Measurements from ENCODE around the gene NQO2.
"Not testable (repeated sequence)": the region's sequence is repeated elsewhere in the genome, so short reads cannot be mapped to it uniquely, and the experiment has no call there.

NQO2 gene

GRCh38 chr6:3053231-3053508 lies 53.5 kb downstream of the NQO2 start:
- Histone ChIP-seq H3K4me3 (ENCODE audit: low read depth in 1 of 5, low read length in 5 of 5) (peak overlapping the region; percentile 56 to 70 (median 66)), H3K27ac (ENCODE audit: low read depth, low read length) (peak overlapping the region; percentile 72), H3K9me3 (ENCODE audit: control insufficient read depth in 5 of 5, low read length in 5 of 5) (no peaks in the 10 kb centered on the region), H3K27me3 (ENCODE audit: control insufficient read depth in 5 of 5, insufficient read depth in 4 of 5, low read length in 5 of 5) (no peaks in the 10 kb centered on the region), H3K36me3 (ENCODE audit: control insufficient read depth in 5 of 5, insufficient read depth in 5 of 5, low read length in 5 of 5) (no peaks in the 10 kb centered on the region), H3K4me1 (ENCODE audit: control insufficient read depth in 5 of 5, insufficient read depth in 5 of 5, low read length in 5 of 5) (peaks cover 3 to 37% (median 21%) of the 10 kb centered on the region in 5 donors), H3K9ac (ENCODE audit: low read length in 5 of 5) (peak overlapping the region in 4 of 5 donors; percentile 16 to 68 (median 35))

- Histone ChIP-seq H3K9ac (ENCODE audit: low read length in 5 of 5) (peak overlapping the region in 1 of 5 donors; percentile 63), H3K4me1 (ENCODE audit: control insufficient read depth in 5 of 5, insufficient read depth in 5 of 5, low read length in 5 of 5) (peaks cover 3 to 37% (median 21%) of the 10 kb centered on the region in 5 donors), H3K27ac (ENCODE audit: low read depth, low read length) (peak overlapping the region; percentile 72), H3K4me3 (ENCODE audit: low read depth in 1 of 5, low read length in 5 of 5) (peak overlapping the region; percentile 56 to 69 (median 66))
- H3K27me3 ChIP-seq (ENCODE audit: control insufficient read depth in 5 of 5, insufficient read depth in 4 of 5, low read length in 5 of 5); H3K9me3 ChIP-seq (ENCODE audit: control insufficient read depth in 5 of 5, low read length in 5 of 5); H3K36me3 ChIP-seq (ENCODE audit: control insufficient read depth in 5 of 5, insufficient read depth in 5 of 5, low read length in 5 of 5): not testable (repeated sequence)
Measured at GRCh38 chr6:3054229-3055157, 54.8 kb downstream of the NQO2 start.

GRCh38 chr6:3055158-3055499 lies 55.4 kb downstream of the NQO2 start:
- H3K4me1 ChIP-seq (ENCODE audit: control insufficient read depth in 5 of 5, insufficient read depth in 5 of 5, low read length in 5 of 5), result peaks cover 3 to 37% (median 21%) of the 10 kb centered on the region in 5 donors
- H3K27me3 ChIP-seq (ENCODE audit: control insufficient read depth in 5 of 5, insufficient read depth in 4 of 5, low read length in 5 of 5); H3K9me3 ChIP-seq (ENCODE audit: control insufficient read depth in 5 of 5, low read length in 5 of 5); H3K9ac ChIP-seq (ENCODE audit: low read length in 5 of 5); H3K36me3 ChIP-seq (ENCODE audit: control insufficient read depth in 5 of 5, insufficient read depth in 5 of 5, low read length in 5 of 5); H3K4me3 ChIP-seq (ENCODE audit: low read depth in 1 of 5, low read length in 5 of 5): not testable (repeated sequence)
- H3K27ac ChIP-seq (ENCODE audit: low read depth, low read length), result peak overlapping the region; percentile 50

- peaks cover 3 to 35% (median 21%) of the 10 kb centered on the region in 5 donors for H3K4me1 ChIP-seq (ENCODE audit: control insufficient read depth in 5 of 5, insufficient read depth in 5 of 5, low read length in 5 of 5)
- H3K9me3 ChIP-seq (ENCODE audit: control insufficient read depth in 5 of 5, low read length in 5 of 5), result no peaks in the 10 kb centered on the region
- H3K9ac ChIP-seq (ENCODE audit: low read length in 5 of 5), result no peak overlapping the region
- no peak overlapping the region for H3K27ac ChIP-seq (ENCODE audit: low read depth, low read length)
- H3K36me3 ChIP-seq (ENCODE audit: control insufficient read depth in 5 of 5, insufficient read depth in 5 of 5, low read length in 5 of 5), result no peaks in the 10 kb centered on the region
- H3K27me3 ChIP-seq (ENCODE audit: control insufficient read depth in 5 of 5, insufficient read depth in 4 of 5, low read length in 5 of 5), result no peaks in the 10 kb centered on the region
- no peak overlapping the region for H3K4me3 ChIP-seq (ENCODE audit: low read depth in 1 of 5, low read length in 5 of 5)
Measured at GRCh38 chr6:3057063-3057770, 57.5 kb downstream of the NQO2 start.

GRCh38 chr6:3058957-3059356 lies 59.3 kb downstream of the NQO2 start:
- Histone ChIP-seq H3K4me3 (ENCODE audit: low read depth in 1 of 5, low read length in 5 of 5) (no peak overlapping the region), H3K9ac (ENCODE audit: low read length in 5 of 5) (no peak overlapping the region), H3K27me3 (ENCODE audit: control insufficient read depth in 5 of 5, insufficient read depth in 4 of 5, low read length in 5 of 5) (no peaks in the 10 kb centered on the region), H3K36me3 (ENCODE audit: control insufficient read depth in 5 of 5, insufficient read depth in 5 of 5, low read length in 5 of 5) (no peaks in the 10 kb centered on the region), H3K9me3 (ENCODE audit: control insufficient read depth in 5 of 5, low read length in 5 of 5) (no peaks in the 10 kb centered on the region), H3K27ac (ENCODE audit: low read depth, low read length) (no peak overlapping the region), H3K4me1 (ENCODE audit: control insufficient read depth in 5 of 5, insufficient read depth in 5 of 5, low read length in 5 of 5) (peaks cover 5 to 20% (median 14%) of the 10 kb centered on the region in 5 donors)

GRCh38 chr6:3060092-3060491 lies 60.4 kb downstream of the NQO2 start:
- H3K27me3 ChIP-seq (ENCODE audit: control insufficient read depth in 5 of 5, insufficient read depth in 4 of 5, low read length in 5 of 5); H3K9ac ChIP-seq (ENCODE audit: low read length in 5 of 5); H3K27ac ChIP-seq (ENCODE audit: low read depth, low read length); H3K4me3 ChIP-seq (ENCODE audit: low read depth in 1 of 5, low read length in 5 of 5); H3K36me3 ChIP-seq (ENCODE audit: control insufficient read depth in 5 of 5, insufficient read depth in 5 of 5, low read length in 5 of 5); H3K9me3 ChIP-seq (ENCODE audit: control insufficient read depth in 5 of 5, low read length in 5 of 5): not testable (repeated sequence)
- peaks cover 5 to 17% (median 14%) of the 10 kb centered on the region in 5 donors for H3K4me1 ChIP-seq (ENCODE audit: control insufficient read depth in 5 of 5, insufficient read depth in 5 of 5, low read length in 5 of 5)

GRCh38 chr6:3061501-3061941 lies 61.8 kb downstream of the NQO2 start:
- H3K36me3 ChIP-seq (ENCODE audit: control insufficient read depth in 5 of 5, insufficient read depth in 5 of 5, low read length in 5 of 5), result no peaks in the 10 kb centered on the region
- H3K9me3 ChIP-seq (ENCODE audit: control insufficient read depth in 5 of 5, low read length in 5 of 5), result no peaks in the 10 kb centered on the region
- H3K27me3 ChIP-seq (ENCODE audit: control insufficient read depth in 5 of 5, insufficient read depth in 4 of 5, low read length in 5 of 5), result no peaks in the 10 kb centered on the region
- H3K4me1 ChIP-seq (ENCODE audit: control insufficient read depth in 5 of 5, insufficient read depth in 5 of 5, low read length in 5 of 5), result peaks cover 2 to 11% (median 9%) of the 10 kb centered on the region in 5 donors
- H3K4me3 ChIP-seq (ENCODE audit: low read depth in 1 of 5, low read length in 5 of 5), result no peak overlapping the region
- H3K27ac ChIP-seq (ENCODE audit: low read depth, low read length), result no peak overlapping the region
- no peak overlapping the region for H3K9ac ChIP-seq (ENCODE audit: low read length in 5 of 5)

GRCh38 chr6:3063340-3063732 lies 63.6 kb downstream of the NQO2 start:
- peaks cover 2 to 18% (median 14%) of the 10 kb centered on the region in 5 donors for H3K4me1 ChIP-seq (ENCODE audit: control insufficient read depth in 5 of 5, insufficient read depth in 5 of 5, low read length in 5 of 5)
- H3K9ac ChIP-seq (ENCODE audit: low read length in 5 of 5), result peak overlapping the region in 2 of 5 donors; percentile 45 to 56
- not testable (repeated sequence) for H3K36me3 ChIP-seq (ENCODE audit: control insufficient read depth in 5 of 5, insufficient read depth in 5 of 5, low read length in 5 of 5); H3K27me3 ChIP-seq (ENCODE audit: control insufficient read depth in 5 of 5, insufficient read depth in 4 of 5, low read length in 5 of 5); H3K9me3 ChIP-seq (ENCODE audit: control insufficient read depth in 5 of 5, low read length in 5 of 5)
- H3K4me3 ChIP-seq (ENCODE audit: low read depth in 1 of 5, low read length in 5 of 5), result peak overlapping the region; percentile 53 to 94 (median 84)
- peak overlapping the region; percentile 70 for H3K27ac ChIP-seq (ENCODE audit: low read depth, low read length)

- Histone ChIP-seq H3K27ac (ENCODE audit: low read depth, low read length) (peak overlapping the region; percentile 70), H3K9ac (ENCODE audit: low read length in 5 of 5) (peak overlapping the region; percentile 38 to 92 (median 69)), H3K4me3 (ENCODE audit: low read depth in 1 of 5, low read length in 5 of 5) (peak overlapping the region; percentile 73 to 94 (median 84)), H3K9me3 (ENCODE audit: control insufficient read depth in 5 of 5, low read length in 5 of 5) (no peaks in the 10 kb centered on the region), H3K36me3 (ENCODE audit: control insufficient read depth in 5 of 5, insufficient read depth in 5 of 5, low read length in 5 of 5) (no peaks in the 10 kb centered on the region), H3K4me1 (ENCODE audit: control insufficient read depth in 5 of 5, insufficient read depth in 5 of 5, low read length in 5 of 5) (peaks cover 2 to 20% (median 15%) of the 10 kb centered on the region in 5 donors), H3K27me3 (ENCODE audit: control insufficient read depth in 5 of 5, insufficient read depth in 4 of 5, low read length in 5 of 5) (no peaks in the 10 kb centered on the region)
Measured at GRCh38 chr6:3063733-3064700, 64.3 kb downstream of the NQO2 start.
